PC-3 (cell line): ENCODE data around the gene QRICH2. TPM values are rescaled to one million over a fixed set of nuclear protein-coding genes. Genes with fewer than 3 reads are reported as not detected.

ENCODE experiments used
- ATAC-seq: fragments of 200-7000 bp; cut with Tn5 transposase; 2 replicates; pipeline ENCODE4 v1.9.1; 2020; ENCODE audit warnings: mild to moderate bottlenecking, moderate library complexity
- BruUV-seq: library from RNA; stranded (reverse); fragments of 400-500 nt; replicated peaks from 2 replicates; lab custom pipeline; 2021; lab: Mats Ljungman, UMichigan
- CTCF ChIA-PET: fragments of 300-600 bp; sonication (Branson Sonifier 250); formaldehyde crosslinking; loops from one replicate; lab custom pipeline; 2022; ENCODE audit warnings: antibody characterized with exemption; lab: Charles Lee
- POLR2A ChIA-PET: fragments of 300-600 bp; sonication (Branson Sonifier 250); formaldehyde crosslinking; loops from one replicate; lab custom pipeline; 2022; ENCODE audit warnings: antibody characterized with exemption; ENCODE audit not compliant: unreplicated experiment; lab: Charles Lee
- DNase-seq: peaks from one replicate; pipeline ENCODE4 v3.0.0-alpha.2; 2015
- H2AFZ ChIP-seq: fragments of 300-600 bp; sonication (generic); 2 replicates; pipeline ENCODE4 v1.6.0; 2016; ENCODE audit warnings: antibody characterized with exemption, low read length
- H3F3A ChIP-seq: fragments of 300-600 bp; sonication (generic); one replicate; pipeline ENCODE4 v1.6.0; 2017; ENCODE audit warnings: antibody characterized with exemption, low read length, control low read depth, mild to moderate bottlenecking; ENCODE audit not compliant: unreplicated experiment
- H3K27ac ChIP-seq: fragments of 300-600 bp; sonication (generic); 2 replicates; pipeline ENCODE4 v1.5.1; 2016; ENCODE audit warnings: mild to moderate bottlenecking, low read length
- H3K27me3 ChIP-seq: fragments of 300-600 bp; sonication (generic); 2 replicates; pipeline ENCODE4 v1.6.1; 2016; ENCODE audit warnings: low read length, mixed read lengths
- H3K36me3 ChIP-seq: fragments of 300-600 bp; sonication (generic); 2 replicates; pipeline ENCODE4 v1.6.1; 2016; ENCODE audit warnings: low read depth, mixed run types, low read length, mixed read lengths
- H3K4me1 ChIP-seq: fragments of 300-600 bp; sonication (generic); 2 replicates; pipeline ENCODE4 v1.5.1; 2016; ENCODE audit warnings: low read length; ENCODE audit not compliant: insufficient read depth
- H3K4me2 ChIP-seq: fragments of 300-600 bp; sonication (generic); 2 replicates; pipeline ENCODE4 v1.6.0; 2016; ENCODE audit warnings: low read length
- H3K4me3 ChIP-seq: fragments of 300-600 bp; sonication (generic); 2 replicates; pipeline ENCODE4 v1.5.1; 2016; ENCODE audit warnings: mild to moderate bottlenecking, low read length, mixed read lengths
- H3K79me2 ChIP-seq: fragments of 300-600 bp; sonication (generic); 2 replicates; pipeline ENCODE4 v1.6.1; 2017; ENCODE audit warnings: low read length, mixed read lengths
- H3K9ac ChIP-seq: fragments of 300-600 bp; sonication (generic); 2 replicates; pipeline ENCODE4 v1.6.0; 2016; ENCODE audit warnings: mild to moderate bottlenecking, low read length
- H3K9me2 ChIP-seq: fragments of 300-600 bp; sonication (generic); replicated peaks from 2 replicates; pipeline ENCODE4 v1.6.1; 2016; ENCODE audit warnings: mixed run types, low read length, mixed read lengths
- H3K9me3 ChIP-seq: fragments of 300-600 bp; sonication (generic); 2 replicates; pipeline ENCODE4 v1.6.1; 2016; ENCODE audit warnings: low read length, mixed read lengths
- H4K20me1 ChIP-seq: fragments of 300-600 bp; sonication (generic); 2 replicates; pipeline ENCODE4 v1.6.1; 2016; ENCODE audit warnings: low read length, mixed read lengths
- EZH2 ChIP-seq: fragments of 300-600 bp; sonication (generic); IDR thresholded peaks from one replicate; pipeline ENCODE4 v1.6.1; 2017; ENCODE audit warnings: antibody characterized with exemption, mild to moderate bottlenecking, low read length; ENCODE audit not compliant: unreplicated experiment
- EZH2phosphoT487 ChIP-seq: fragments of 300-600 bp; sonication (generic); IDR thresholded peaks from 2 replicates; pipeline ENCODE4 v1.6.1; 2018; ENCODE audit warnings: mild to moderate bottlenecking, antibody characterized with exemption, low read length, borderline replicate concordance
- intact Hi-C: fragments of 100-400 bp; cut with micrococcal nuclease; formaldehyde crosslinking; loops from 2 replicates; pipeline ENCODE4 v1.9.0; 2023
- total RNA-seq: library from RNA; depleted of rRNA; stranded (reverse); fragments of >200 nt; gene quantifications from 2 replicates; pipeline ENCODE4 v1.2.3, GENCODE V29; 2014
- TF ChIP-seq, protein P1 (sequence below): fragments of 300-600 bp; sonication (generic); conservative IDR thresholded peaks from 2 replicates; pipeline ENCODE4 v1.5.1; 2017; ENCODE audit warnings: antibody characterized with exemption, low read depth, mild to moderate bottlenecking, low read length

Gene QRICH2
- total RNA-seq, 1 experiment from 2014 or later, result 2.2 TPM

DNA sequence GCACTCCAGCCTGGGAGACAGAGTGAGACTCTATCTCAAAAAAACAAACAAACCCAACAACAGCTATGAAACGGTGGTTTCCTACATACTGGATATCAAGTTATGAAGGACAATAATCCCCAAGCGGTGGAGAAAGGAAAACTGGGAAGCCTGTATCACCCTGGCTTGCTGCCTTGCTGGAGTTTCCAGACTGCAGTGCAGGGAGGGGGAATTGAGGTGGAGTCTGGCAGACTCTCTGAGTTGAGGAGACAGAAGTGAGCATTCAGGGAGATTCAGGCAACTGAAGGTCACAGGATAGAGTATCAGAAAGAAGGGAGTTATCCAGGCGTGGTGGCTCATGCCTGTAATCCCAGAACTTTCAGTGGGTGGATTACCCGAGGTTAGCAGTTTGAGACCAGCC lies 11.9 kb downstream of the QRICH2 start:
- intact Hi-C loops, result loop anchor here (5.0 kb wide), 1 partner anchor 284 kb away; no protein-coding TSS in a partner anchor
- CTCF ChIA-PET, result no interaction called here
- no peaks in the 10 kb centered on the region for H3K9me3 ChIP-seq
- POLR2A ChIA-PET, result no interaction called here
- no TSS peak for BruUV-seq
- no peak overlapping the region for H3K4me2 ChIP-seq
- H3K36me3 ChIP-seq, result no peaks in the 10 kb centered on the region
- H3K27me3 ChIP-seq, result no peaks in the 10 kb centered on the region
- no peak overlapping the region for H2AFZ ChIP-seq
- TF ChIP-seq, protein P1, sequence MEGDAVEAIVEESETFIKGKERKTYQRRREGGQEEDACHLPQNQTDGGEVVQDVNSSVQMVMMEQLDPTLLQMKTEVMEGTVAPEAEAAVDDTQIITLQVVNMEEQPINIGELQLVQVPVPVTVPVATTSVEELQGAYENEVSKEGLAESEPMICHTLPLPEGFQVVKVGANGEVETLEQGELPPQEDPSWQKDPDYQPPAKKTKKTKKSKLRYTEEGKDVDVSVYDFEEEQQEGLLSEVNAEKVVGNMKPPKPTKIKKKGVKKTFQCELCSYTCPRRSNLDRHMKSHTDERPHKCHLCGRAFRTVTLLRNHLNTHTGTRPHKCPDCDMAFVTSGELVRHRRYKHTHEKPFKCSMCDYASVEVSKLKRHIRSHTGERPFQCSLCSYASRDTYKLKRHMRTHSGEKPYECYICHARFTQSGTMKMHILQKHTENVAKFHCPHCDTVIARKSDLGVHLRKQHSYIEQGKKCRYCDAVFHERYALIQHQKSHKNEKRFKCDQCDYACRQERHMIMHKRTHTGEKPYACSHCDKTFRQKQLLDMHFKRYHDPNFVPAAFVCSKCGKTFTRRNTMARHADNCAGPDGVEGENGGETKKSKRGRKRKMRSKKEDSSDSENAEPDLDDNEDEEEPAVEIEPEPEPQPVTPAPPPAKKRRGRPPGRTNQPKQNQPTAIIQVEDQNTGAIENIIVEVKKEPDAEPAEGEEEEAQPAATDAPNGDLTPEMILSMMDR, result no peak
- H3K9ac ChIP-seq, result no peak overlapping the region
- ATAC-seq (no peak), DNase-seq (no peak)
- no peak overlapping the region for H3K27ac ChIP-seq
- H3K4me3 ChIP-seq, result no peak overlapping the region
- H3K4me1 ChIP-seq, result no peaks in the 10 kb centered on the region
- H3K9me2 ChIP-seq, result no peaks in the 10 kb centered on the region
- no peaks in the 10 kb centered on the region for H3F3A ChIP-seq
- H4K20me1 ChIP-seq, result no peaks in the 10 kb centered on the region
- H3K79me2 ChIP-seq, result no peaks in the 10 kb centered on the region

DNA sequence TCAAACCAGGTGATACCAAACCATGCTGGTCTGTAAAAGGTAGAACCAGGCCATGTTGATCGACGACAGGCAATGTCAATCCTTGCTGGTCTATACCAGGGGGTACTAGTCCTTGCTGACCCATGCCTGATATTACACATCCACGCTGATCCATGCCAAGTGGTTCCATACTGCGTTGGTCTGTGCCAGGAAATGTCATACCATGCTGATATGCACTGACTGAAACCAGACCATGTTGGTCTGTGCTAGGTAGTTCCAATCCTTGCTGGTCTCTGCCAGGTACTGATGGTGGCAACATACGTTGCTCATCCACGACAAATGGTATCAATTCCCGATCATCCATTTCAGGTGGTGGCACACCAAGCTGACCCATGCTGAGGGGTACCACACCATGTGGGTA lies 15.0 kb downstream of the QRICH2 start:
- POLR2A ChIA-PET, result no interaction called here
- Histone ChIP-seq H3K27me3 (no peaks in the 10 kb centered on the region), H3K4me2 (no peak overlapping the region), H4K20me1 (no peaks in the 10 kb centered on the region), H3K9me2 (no peaks in the 10 kb centered on the region), H3K79me2 (no peaks in the 10 kb centered on the region), H3K27ac (no peak overlapping the region), H3K9me3 (no peaks in the 10 kb centered on the region), H3F3A (no peaks in the 10 kb centered on the region), H3K4me1 (no peaks in the 10 kb centered on the region), H3K36me3 (no peaks in the 10 kb centered on the region), H3K9ac (no peak overlapping the region), H3K4me3 (no peak overlapping the region), H2AFZ (no peak overlapping the region)
- DNase-seq (no peak), ATAC-seq (no peak)
- TF ChIP-seq, protein P1, result no peak
- TF ChIP-seq EZH2 (no peak), EZH2phosphoT487 (no peak)
- BruUV-seq, result no TSS peak
- CTCF ChIA-PET, result no interaction called here
- intact Hi-C loops, result no loop called here

DNA sequence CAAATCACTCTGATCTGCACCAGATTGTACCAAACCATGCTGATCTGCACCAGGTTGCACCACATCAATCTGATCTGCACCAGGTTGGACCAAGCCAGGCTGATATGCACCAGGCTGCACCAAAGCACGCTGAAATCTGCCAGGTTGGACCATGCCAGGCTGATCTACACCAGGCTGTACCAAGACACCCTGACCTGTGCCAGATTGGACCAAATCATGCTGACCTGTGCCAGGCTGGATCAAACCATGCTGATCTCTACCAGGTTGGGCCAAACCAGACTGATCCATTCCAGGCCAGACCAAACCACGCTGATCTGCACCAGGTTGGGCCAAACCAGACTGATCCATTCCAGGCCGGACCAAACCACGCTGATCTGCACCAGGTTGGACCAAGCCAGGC lies 15.5 kb downstream of the QRICH2 start:
- Histone ChIP-seq H3F3A (no peaks in the 10 kb centered on the region), H3K27ac (no peak overlapping the region), H3K4me3 (no peak overlapping the region), H3K36me3 (no peaks in the 10 kb centered on the region), H3K4me1 (no peaks in the 10 kb centered on the region), H3K27me3 (no peaks in the 10 kb centered on the region), H3K4me2 (no peak overlapping the region), H3K9ac (no peak overlapping the region), H3K9me3 (no peaks in the 10 kb centered on the region), H3K79me2 (no peaks in the 10 kb centered on the region), H2AFZ (no peak overlapping the region), H3K9me2 (no peaks in the 10 kb centered on the region), H4K20me1 (no peaks in the 10 kb centered on the region)
- TF ChIP-seq, protein P1, result no peak
- TF ChIP-seq EZH2phosphoT487, result no peak
- TF ChIP-seq EZH2, result no peak
- ChIA-PET POLR2A (no interaction called here), CTCF (no interaction called here)
- intact Hi-C loops, result no loop called here
- no TSS peak for BruUV-seq
- DNase-seq (no peak), ATAC-seq (no peak)
